CD4-positive, alpha-beta T cell (primary cell): ENCODE data around the gene TCEA2. TPM values are rescaled to one million over a fixed set of nuclear protein-coding genes. Genes with fewer than 3 reads are reported as not detected.

Experiments
- ATAC-seq: fragments of 200-7000 bp; cut with Tn5 transposase; one replicate; pipeline ENCODE4 v1.10.0; 2022; ENCODE audit warnings: mild to moderate bottlenecking; ENCODE audit not compliant: poor library complexity
- CTCF ChIA-PET: fragments of 350-600 bp; sonication (Branson Sonifier 250); formaldehyde crosslinking; loops from one replicate; lab custom pipeline; 2021; ENCODE audit warnings: antibody characterized with exemption, inconsistent platforms; lab: Charles Lee
- POLR2A ChIA-PET: fragments of 350-600 bp; sonication (Branson Sonifier 250); formaldehyde crosslinking; loops from one replicate; lab custom pipeline; 2021; ENCODE audit warnings: antibody characterized with exemption, inconsistent platforms; lab: Charles Lee
- DNase-seq, 14 experiments: peaks; one replicate each; pipeline ENCODE4 v3.0.0-alpha.2; 2013 to 2020; ENCODE audit warnings: mixed read lengths in 2 of 14
- H3K27ac ChIP-seq, 2 donors: one replicate each; pipeline versions ENCODE4 v1.5.1 to v1.7.0; 2013; ENCODE audit warnings: low read length in 2 of 2, low read depth in 1 of 2, mild to moderate bottlenecking in 1 of 2
- H3K27me3 ChIP-seq, 2 experiments: 1 replicate in 1 of 2; 2 replicates in 1 of 2; pipeline versions ENCODE4 v1.6.1 to v1.7.0; 2013; ENCODE audit warnings: low read length in 2 of 2, control low read depth in 1 of 2, mild to moderate bottlenecking in 1 of 2, moderate library complexity in 1 of 2; ENCODE audit not compliant: insufficient read depth in 2 of 2, control insufficient read depth in 1 of 2
- H3K36me3 ChIP-seq: one replicate; pipeline ENCODE4 v1.6.1; 2013; ENCODE audit warnings: low read length, control low read depth; ENCODE audit not compliant: insufficient read depth
- H3K4me1 ChIP-seq: one replicate; pipeline ENCODE4 v1.6.1; 2013; ENCODE audit warnings: low read length, control low read depth; ENCODE audit not compliant: insufficient read depth
- H3K4me3 ChIP-seq: one replicate; pipeline ENCODE4 v1.5.1; 2013; ENCODE audit warnings: mild to moderate bottlenecking, low read length, moderate library complexity
- H3K9me3 ChIP-seq, 2 experiments: 1 replicate in 1 of 2; 2 replicates in 1 of 2; pipeline versions ENCODE4 v1.6.1 to v1.7.0; 2013; ENCODE audit warnings: low read length in 2 of 2, mild to moderate bottlenecking in 2 of 2, control low read depth in 1 of 2, moderate library complexity in 1 of 2; ENCODE audit not compliant: control insufficient read depth in 1 of 2, insufficient read depth in 1 of 2
- H3K27ac Mint-ChIP-seq: one replicate; pipeline ENCODE4 v1.8.0; 2020; ENCODE audit warnings: mixed read lengths
- H3K27me3 Mint-ChIP-seq: one replicate; pipeline ENCODE4 v1.8.0; 2021; ENCODE audit warnings: mixed read lengths
- H3K36me3 Mint-ChIP-seq: one replicate; pipeline ENCODE4 v1.8.0; 2021; ENCODE audit warnings: low read depth, mixed read lengths
- H3K4me1 Mint-ChIP-seq: one replicate; pipeline ENCODE4 v1.8.0; 2021; ENCODE audit warnings: low read depth, mixed read lengths
- H3K4me3 Mint-ChIP-seq: one replicate; pipeline ENCODE4 v1.8.0; 2020; ENCODE audit warnings: mild to moderate bottlenecking, mixed read lengths
- H3K9me3 Mint-ChIP-seq: one replicate; pipeline ENCODE4 v1.8.0; 2020; ENCODE audit warnings: mixed read lengths
- intact Hi-C, 2 experiments: fragments of 100-400 bp; cut with DNase I in 1 of 2; cut with micrococcal nuclease in 1 of 2; formaldehyde crosslinking; loops; one replicate each; pipeline versions ENCODE4 v1.15.1 to v1.9.0; 2023 to 2025; cut with DNase I, micrococcal nuclease
- total RNA-seq, 174 experiments: library from RNA in 2 of 174; stranded (reverse) in 2 of 174; gene quantifications; one replicate each; pipeline ENCODE4 v1.2.3 and lab custom pipeline; 2021 to 2026
- TF ChIP-seq, protein P1 (sequence below): fragments of 200-600 bp; IDR thresholded peaks from one replicate; pipeline ENCODE4 v1.8.0; 2022; ENCODE audit warnings: antibody characterized with exemption, mild to moderate bottlenecking

The TCEA2 gene
- total RNA-seq, 2 experiments from 2014 or later, result 28.4 to 29.9 TPM

DNA sequence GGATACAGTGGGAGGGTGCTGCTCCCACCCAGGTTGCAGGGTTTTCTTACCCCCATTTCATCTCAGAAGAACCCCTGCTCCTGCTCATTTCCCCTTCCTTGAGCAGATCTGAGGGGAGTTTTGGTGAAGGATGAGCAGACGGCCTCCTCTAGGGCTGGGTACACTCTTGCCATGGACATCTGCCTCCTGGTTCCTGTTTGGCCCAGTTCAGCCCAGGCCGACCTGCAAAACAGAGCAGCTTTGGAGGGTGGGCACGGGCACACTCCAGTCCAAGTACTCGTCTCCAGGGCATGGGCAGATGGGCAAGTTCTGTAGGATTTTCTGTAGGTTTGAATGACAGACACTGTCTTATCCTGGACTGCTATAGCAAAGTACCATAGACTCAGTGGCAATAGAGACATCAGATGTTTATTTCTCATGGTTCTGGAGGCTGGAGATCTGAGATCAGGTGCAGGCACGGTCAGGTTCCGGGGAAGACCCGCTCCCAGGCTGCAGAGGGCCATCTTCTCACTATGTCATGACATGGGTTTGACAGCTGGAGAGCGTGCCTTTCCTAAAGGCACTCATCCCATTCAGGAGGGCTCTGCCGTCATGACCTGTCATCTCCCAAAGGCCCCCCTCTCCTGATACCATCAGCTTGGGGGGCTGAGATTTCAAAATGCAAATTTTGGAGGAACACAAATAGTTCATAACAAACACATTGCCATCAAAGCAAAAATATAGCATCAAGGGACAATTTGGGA is 38.1 kb downstream of the TCEA2 start:
- ChIA-PET CTCF (interaction anchor here (1.6 kb wide), 1 partner anchor 18 kb away, joined by 6 read pairs; no protein-coding TSS in a partner anchor), POLR2A (interaction anchor here (1.2 kb wide), 1 partner anchor 580 kb away, joined by 4 read pairs; the partner anchor contains the start of gene PPDPF)
- Mint-ChIP-seq H3K4me3 (peak overlapping the region; percentile 36), H3K4me1 (peaks cover 24% of the 10 kb centered on the region), H3K27ac (peak overlapping the region; percentile 90), H3K27me3 (peaks cover 26% of the 10 kb centered on the region), H3K36me3 (peaks cover 5% of the 10 kb centered on the region), H3K9me3 (no peaks in the 10 kb centered on the region)
- Histone ChIP-seq H3K27me3 (peaks cover 23 to 24% of the 10 kb centered on the region in 2 experiments), H3K4me1 (peaks cover 28% of the 10 kb centered on the region), H3K9me3 (no peaks in the 10 kb centered on the region), H3K27ac (no peak overlapping the region), H3K36me3 (peaks cover 6% of the 10 kb centered on the region), H3K4me3 (no peak overlapping the region)
- no peak for DNase-seq
- TF ChIP-seq, protein P1, sequence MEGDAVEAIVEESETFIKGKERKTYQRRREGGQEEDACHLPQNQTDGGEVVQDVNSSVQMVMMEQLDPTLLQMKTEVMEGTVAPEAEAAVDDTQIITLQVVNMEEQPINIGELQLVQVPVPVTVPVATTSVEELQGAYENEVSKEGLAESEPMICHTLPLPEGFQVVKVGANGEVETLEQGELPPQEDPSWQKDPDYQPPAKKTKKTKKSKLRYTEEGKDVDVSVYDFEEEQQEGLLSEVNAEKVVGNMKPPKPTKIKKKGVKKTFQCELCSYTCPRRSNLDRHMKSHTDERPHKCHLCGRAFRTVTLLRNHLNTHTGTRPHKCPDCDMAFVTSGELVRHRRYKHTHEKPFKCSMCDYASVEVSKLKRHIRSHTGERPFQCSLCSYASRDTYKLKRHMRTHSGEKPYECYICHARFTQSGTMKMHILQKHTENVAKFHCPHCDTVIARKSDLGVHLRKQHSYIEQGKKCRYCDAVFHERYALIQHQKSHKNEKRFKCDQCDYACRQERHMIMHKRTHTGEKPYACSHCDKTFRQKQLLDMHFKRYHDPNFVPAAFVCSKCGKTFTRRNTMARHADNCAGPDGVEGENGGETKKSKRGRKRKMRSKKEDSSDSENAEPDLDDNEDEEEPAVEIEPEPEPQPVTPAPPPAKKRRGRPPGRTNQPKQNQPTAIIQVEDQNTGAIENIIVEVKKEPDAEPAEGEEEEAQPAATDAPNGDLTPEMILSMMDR, result no peak
- no peak for ATAC-seq
- intact Hi-C loops, result no loop called here

DNA sequence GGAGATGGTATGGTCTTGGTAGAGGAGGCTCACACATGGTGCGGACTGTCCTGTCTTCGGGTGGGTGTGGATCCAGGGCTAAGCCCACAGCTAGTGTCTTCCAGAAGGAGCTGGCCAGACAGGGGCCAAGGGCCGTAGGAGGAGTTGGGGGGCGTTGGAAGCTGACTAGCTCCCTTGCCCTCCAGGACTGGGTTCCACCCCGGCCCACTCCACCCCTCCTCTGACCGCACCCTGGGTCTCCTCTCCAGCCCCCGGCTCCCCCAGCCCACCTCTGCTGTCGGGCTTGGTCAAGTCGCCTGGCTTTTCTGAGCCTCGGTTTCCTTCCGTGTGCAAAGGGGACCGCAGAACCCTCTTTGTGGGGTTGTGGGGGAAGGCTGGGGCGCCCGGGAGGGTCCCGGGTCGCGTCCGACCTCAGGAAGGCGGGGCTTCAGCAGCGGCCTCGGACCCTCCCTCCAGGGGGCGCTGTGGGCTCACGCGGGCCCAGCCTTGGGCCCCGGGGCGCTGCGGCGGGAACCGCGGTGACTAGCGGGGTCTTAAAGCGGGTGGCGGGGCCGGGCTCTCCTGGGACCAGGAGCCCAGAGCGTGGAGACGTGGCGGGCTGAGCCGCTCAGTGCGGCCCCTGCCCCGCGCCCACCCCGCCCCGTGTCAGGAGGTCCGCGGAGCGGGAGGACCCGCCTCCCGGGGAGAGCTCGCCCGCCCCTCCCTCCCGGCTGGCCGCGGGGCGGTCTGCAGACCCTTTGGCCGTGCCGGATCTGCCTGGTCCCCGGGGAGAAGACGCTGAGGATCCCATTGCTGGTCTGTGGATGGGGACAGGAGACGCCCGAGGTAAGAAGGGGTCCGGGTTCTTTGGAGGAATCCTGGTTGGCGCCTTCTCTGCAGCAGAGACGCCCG is 39.0 kb downstream of the TCEA2 start:
- H3K4me3 ChIP-seq, result peak overlapping the region; percentile 16

More for the DNA sequence above, 39.0 kb downstream of the TCEA2 start:
- H3K4me1 Mint-ChIP-seq, result peaks cover 24% of the 10 kb centered on the region
- TF ChIP-seq, protein P1, result peak; percentile 73
- H3K4me3 Mint-ChIP-seq, result peak overlapping the region; percentile 36
- peaks cover 26% of the 10 kb centered on the region for H3K27me3 Mint-ChIP-seq
- intact Hi-C loops, result loop anchor here in 1 of 2 experiments (1.0 kb wide), 1 partner anchor 18 kb away; no protein-coding TSS in a partner anchor
- no peaks in the 10 kb centered on the region for H3K9me3 Mint-ChIP-seq
- ChIA-PET POLR2A (no interaction called here), CTCF (interaction anchor here (0.6 to 1.6 kb wide), 2 partner anchors 18 to 22 kb away, joined by 3 to 6 read pairs; partner anchors contain the start of genes OPRL1 and RGS19)
- H3K27ac Mint-ChIP-seq, result peak overlapping the region; percentile 90
- Histone ChIP-seq H3K4me1 (peaks cover 27% of the 10 kb centered on the region), H3K27ac (no peak overlapping the region), H3K27me3 (peaks cover 23 to 24% of the 10 kb centered on the region in 2 experiments), H3K36me3 (peaks cover 6% of the 10 kb centered on the region), H3K9me3 (no peaks in the 10 kb centered on the region)
- peaks cover 5% of the 10 kb centered on the region for H3K36me3 Mint-ChIP-seq
- ATAC-seq, result peak; percentile 35
- DNase-seq, result peak; percentile 51 to 84 (median 62)
